HEK293 (cell line): Measurements from ENCODE around the gene MYO5C.

Experiments
- EGR2 ChIP-seq: fragments of 450-650 bp; formaldehyde crosslinking; IDR thresholded peaks from 2 replicates; pipeline ENCODE4 v1.5.1; 2016; ENCODE audit warnings: low read depth, missing biosample characterization, missing genetic modification characterization
- GLI2 ChIP-seq: fragments of 450-650 bp; formaldehyde crosslinking; IDR thresholded peaks from 2 replicates; pipeline ENCODE4; 2017; ENCODE audit warnings: missing biosample characterization, missing genetic modification characterization, low read depth, borderline replicate concordance
- GLI4 ChIP-seq: fragments of 450-650 bp; formaldehyde crosslinking; IDR thresholded peaks from 2 replicates; pipeline ENCODE4 v1.5.1; 2016; ENCODE audit warnings: missing biosample characterization, missing genetic modification characterization
- IKZF3 ChIP-seq: fragments of 450-650 bp; IDR thresholded peaks from 2 replicates; pipeline ENCODE4 v1.5.0; 2018; ENCODE audit warnings: missing biosample characterization, mild to moderate bottlenecking, missing genetic modification characterization, moderate library complexity
- KLF17 ChIP-seq: fragments of 450-650 bp; formaldehyde crosslinking; IDR thresholded peaks from 2 replicates; pipeline ENCODE4 v1.5.1; 2016; ENCODE audit warnings: missing biosample characterization, missing genetic modification characterization
- SP3 ChIP-seq: fragments of 450-650 bp; formaldehyde crosslinking; IDR thresholded peaks from 2 replicates; pipeline ENCODE4 v1.5.1; 2016; ENCODE audit warnings: missing biosample characterization, missing genetic modification characterization
- ZBTB10 ChIP-seq: fragments of 450-650 bp; formaldehyde crosslinking; IDR thresholded peaks from 2 replicates; pipeline ENCODE4 v1.5.1; 2016; ENCODE audit warnings: missing biosample characterization, missing genetic modification characterization
- ZBTB20 ChIP-seq: fragments of 450-650 bp; formaldehyde crosslinking; IDR thresholded peaks from 2 replicates; pipeline ENCODE4 v1.5.1; 2016; ENCODE audit warnings: missing biosample characterization, missing genetic modification characterization
- ZBTB26 ChIP-seq: fragments of 450-650 bp; formaldehyde crosslinking; optimal IDR thresholded peaks from 2 replicates; pipeline ENCODE3; 2016; ENCODE audit warnings: missing biosample characterization, mild to moderate bottlenecking, missing genetic modification characterization
- ZBTB7A ChIP-seq: fragments of 450-650 bp; formaldehyde crosslinking; IDR thresholded peaks from 2 replicates; pipeline ENCODE4 v1.5.1; 2016; ENCODE audit warnings: low read depth, missing biosample characterization, missing genetic modification characterization
- ZBTB8A ChIP-seq: fragments of 450-650 bp; formaldehyde crosslinking; IDR thresholded peaks from 2 replicates; pipeline ENCODE4 v1.5.1; 2016; ENCODE audit warnings: missing biosample characterization, missing genetic modification characterization
- ZNF157 ChIP-seq: fragments of 450-650 bp; formaldehyde crosslinking; IDR thresholded peaks from 2 replicates; pipeline ENCODE4 v1.5.1; 2016; ENCODE audit warnings: missing biosample characterization, missing genetic modification characterization
- ZNF211 ChIP-seq: fragments of 450-650 bp; formaldehyde crosslinking; IDR thresholded peaks from 2 replicates; pipeline ENCODE4 v1.5.1; 2016; ENCODE audit warnings: low read depth, missing biosample characterization, missing genetic modification characterization
- ZNF280D ChIP-seq: fragments of 450-650 bp; formaldehyde crosslinking; IDR thresholded peaks from 2 replicates; pipeline ENCODE4 v1.5.1; 2016; ENCODE audit warnings: missing biosample characterization, missing genetic modification characterization
- ZNF404 ChIP-seq: fragments of 450-650 bp; formaldehyde crosslinking; IDR thresholded peaks from 2 replicates; pipeline ENCODE4 v1.5.1; 2017; ENCODE audit warnings: missing biosample characterization, missing genetic modification characterization
- ZNF416 ChIP-seq: fragments of 450-650 bp; formaldehyde crosslinking; IDR thresholded peaks from 2 replicates; pipeline ENCODE4 v1.5.1; 2016; ENCODE audit warnings: missing biosample characterization, missing genetic modification characterization
- ZNF561 ChIP-seq: fragments of 450-650 bp; IDR thresholded peaks from 2 replicates; pipeline ENCODE4 v1.5.1; 2018; ENCODE audit warnings: missing biosample characterization, missing genetic modification characterization, borderline replicate concordance
- ZNF600 ChIP-seq: fragments of 450-650 bp; formaldehyde crosslinking; IDR thresholded peaks from 2 replicates; pipeline ENCODE4 v1.5.1; 2016; ENCODE audit warnings: missing biosample characterization, missing genetic modification characterization
- ZNF629 ChIP-seq: fragments of 450-650 bp; formaldehyde crosslinking; IDR thresholded peaks from 2 replicates; pipeline ENCODE4 v1.5.1; 2017; ENCODE audit warnings: missing biosample characterization, missing genetic modification characterization
- ZNF660 ChIP-seq: fragments of 450-650 bp; IDR thresholded peaks from 2 replicates; pipeline ENCODE4 v1.5.1; 2018; ENCODE audit warnings: missing biosample characterization, mild to moderate bottlenecking, missing genetic modification characterization
- ZNF785 ChIP-seq: fragments of 450-650 bp; formaldehyde crosslinking; IDR thresholded peaks from 2 replicates; pipeline ENCODE4 v1.5.1; 2016; ENCODE audit warnings: missing biosample characterization, missing genetic modification characterization
- ZNF843 ChIP-seq: fragments of 450-650 bp; formaldehyde crosslinking; IDR thresholded peaks from 2 replicates; pipeline ENCODE4 v1.5.1; 2016; ENCODE audit warnings: missing biosample characterization, missing genetic modification characterization
- ZSCAN30 ChIP-seq: fragments of 450-650 bp; IDR thresholded peaks from 2 replicates; pipeline ENCODE4 v1.5.1; 2018; ENCODE audit warnings: missing biosample characterization, mild to moderate bottlenecking, missing genetic modification characterization, moderate library complexity
- TF ChIP-seq, protein P1 (sequence below): IDR thresholded peaks from 2 replicates; pipeline ENCODE4 v1.6.1; 2011; ENCODE audit warnings: mild to moderate bottlenecking, low read depth, low read length, borderline replicate concordance
- TF ChIP-seq, protein P2 (sequence below): fragments of 450-650 bp; formaldehyde crosslinking; IDR thresholded peaks from 2 replicates; pipeline ENCODE4 v1.5.1; 2016; ENCODE audit warnings: missing biosample characterization, missing genetic modification characterization

Gene MYO5C

DNA sequence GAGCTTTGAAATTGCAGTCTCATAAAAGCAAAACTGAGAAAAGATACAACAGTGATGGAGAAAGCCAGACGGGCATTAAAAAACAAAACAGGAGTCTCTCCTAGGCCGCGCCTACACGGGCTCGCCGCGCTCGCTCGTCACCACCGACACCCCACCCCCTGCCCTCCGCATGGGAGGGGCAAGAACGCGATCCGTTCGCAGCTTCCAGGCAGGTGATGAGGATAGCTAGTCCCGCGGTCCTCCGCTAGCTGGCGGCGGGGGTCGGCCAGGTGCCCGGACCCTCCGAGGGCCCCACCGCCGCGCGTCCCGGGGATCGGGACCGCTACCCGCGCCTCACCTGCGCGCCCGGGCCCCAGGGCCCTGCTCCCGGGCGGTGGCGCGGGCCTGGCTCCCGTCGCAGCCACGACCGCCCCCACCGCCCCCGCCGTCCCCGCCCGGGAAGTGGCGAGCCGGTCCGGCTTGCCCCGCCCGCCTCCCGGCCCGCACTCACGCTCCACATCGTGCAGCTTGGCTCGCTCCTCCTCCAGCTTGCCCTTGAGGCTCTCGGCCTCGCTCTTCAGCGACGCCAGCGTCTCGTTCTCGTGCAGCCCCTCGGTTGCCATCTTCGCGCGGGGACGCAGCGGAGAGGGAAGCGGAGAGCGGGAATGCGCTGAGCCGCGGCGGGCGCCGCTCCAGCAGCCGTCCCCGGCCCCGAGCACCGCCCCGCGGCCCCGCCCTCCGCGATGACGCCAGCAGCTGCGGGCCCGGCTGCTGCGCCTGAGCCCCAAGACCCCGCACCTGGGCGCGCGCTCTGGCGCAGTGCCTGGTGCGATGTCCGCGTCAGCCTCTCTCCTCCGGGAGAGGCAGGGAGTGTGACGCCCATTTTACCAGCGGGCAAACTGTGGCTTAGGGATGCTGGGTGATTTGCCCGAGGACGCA is 116.1 kb downstream of the MYO5C start (continued):
- TF ChIP-seq ZBTB10 (0 out of 2 replicates have a peak, but pooled peaks have one; percentile 47), ZNF843 (tag by site-specific recombination) (no peak), ZNF211 (tag by site-specific recombination) (no peak), ZNF280D (tag by site-specific recombination) (no peak), EGR2 (tag by site-specific recombination) (no peak), GLI4 (tag by site-specific recombination) (no peak), SP3 (tag by site-specific recombination) (peak; percentile 37), IKZF3 (tag by site-specific recombination) (peak; percentile 13; the same call in 1 of the 2 replicates), ZNF561 (tag by site-specific recombination) (peak; percentile 35; the same call in 1 of the 2 replicates), ZBTB26 (tag by site-specific recombination) (peak; percentile 85), GLI2 (no peak), ZNF600 (tag by site-specific recombination) (0 out of 2 replicates have a peak, but pooled peaks have one; percentile 45), ZNF660 (tag by site-specific recombination) (peak; percentile 29; the same call in 1 of the 2 replicates), ZBTB8A (tag by site-specific recombination) (peak; percentile 78), ZSCAN30 (tag by site-specific recombination) (no peak; the same call in 1 of the 2 replicates), ZNF157 (tag by site-specific recombination) (no peak), ZBTB7A (tag by site-specific recombination) (no peak), ZBTB20 (peak; percentile 72; the same call in 1 of the 2 replicates), KLF17 (tag by site-specific recombination) (no peak), ZNF404 (no peak), ZNF785 (tag by site-specific recombination) (no peak), ZNF629 (tag by site-specific recombination) (peak; percentile 82), ZNF416 (tag by site-specific recombination) (no peak)
- TF ChIP-seq, protein P1, sequence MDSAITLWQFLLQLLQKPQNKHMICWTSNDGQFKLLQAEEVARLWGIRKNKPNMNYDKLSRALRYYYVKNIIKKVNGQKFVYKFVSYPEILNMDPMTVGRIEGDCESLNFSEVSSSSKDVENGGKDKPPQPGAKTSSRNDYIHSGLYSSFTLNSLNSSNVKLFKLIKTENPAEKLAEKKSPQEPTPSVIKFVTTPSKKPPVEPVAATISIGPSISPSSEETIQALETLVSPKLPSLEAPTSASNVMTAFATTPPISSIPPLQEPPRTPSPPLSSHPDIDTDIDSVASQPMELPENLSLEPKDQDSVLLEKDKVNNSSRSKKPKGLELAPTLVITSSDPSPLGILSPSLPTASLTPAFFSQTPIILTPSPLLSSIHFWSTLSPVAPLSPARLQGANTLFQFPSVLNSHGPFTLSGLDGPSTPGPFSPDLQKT, result no peak
- TF ChIP-seq, protein P2, sequence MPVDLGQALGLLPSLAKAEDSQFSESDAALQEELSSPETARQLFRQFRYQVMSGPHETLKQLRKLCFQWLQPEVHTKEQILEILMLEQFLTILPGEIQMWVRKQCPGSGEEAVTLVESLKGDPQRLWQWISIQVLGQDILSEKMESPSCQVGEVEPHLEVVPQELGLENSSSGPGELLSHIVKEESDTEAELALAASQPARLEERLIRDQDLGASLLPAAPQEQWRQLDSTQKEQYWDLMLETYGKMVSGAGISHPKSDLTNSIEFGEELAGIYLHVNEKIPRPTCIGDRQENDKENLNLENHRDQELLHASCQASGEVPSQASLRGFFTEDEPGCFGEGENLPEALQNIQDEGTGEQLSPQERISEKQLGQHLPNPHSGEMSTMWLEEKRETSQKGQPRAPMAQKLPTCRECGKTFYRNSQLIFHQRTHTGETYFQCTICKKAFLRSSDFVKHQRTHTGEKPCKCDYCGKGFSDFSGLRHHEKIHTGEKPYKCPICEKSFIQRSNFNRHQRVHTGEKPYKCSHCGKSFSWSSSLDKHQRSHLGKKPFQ (tag by site-specific recombination), result no peak
